GM23338 (cell line): ENCODE data around the gene PIAS1. TPM values are rescaled to one million over a fixed set of nuclear protein-coding genes. Genes with fewer than 3 reads are reported as not detected.

ENCODE experiments used
- ATAC-seq: fragments of 200-7000 bp; cut with Tn5 transposase; 3 replicates; pipeline ENCODE4 v1.9.1; 2020
- DNase-seq: peaks from one replicate; pipeline ENCODE4 v3.0.0-alpha.2; 2015; ENCODE audit warnings: low spot score
- H2AFZ ChIP-seq: fragments of 200-600 bp; sonication (generic); 2 replicates; pipeline ENCODE4 v1.8.0; 2016; ENCODE audit warnings: antibody characterized with exemption, mild to moderate bottlenecking, moderate library complexity
- H3F3A ChIP-seq: fragments of 200-600 bp; sonication (generic); replicated peaks from 2 replicates; pipeline ENCODE4 v1.8.0; 2017; ENCODE audit warnings: antibody characterized with exemption, mixed run types, low read depth
- H3K27ac ChIP-seq: fragments of 200-600 bp; sonication (generic); 2 replicates; pipeline ENCODE4 v1.6.1; 2016; ENCODE audit warnings: low read depth
- H3K27me3 ChIP-seq: fragments of 200-600 bp; sonication (generic); 2 replicates; pipeline ENCODE4 v1.8.0; 2016; ENCODE audit warnings: mild to moderate bottlenecking, mixed run types, moderate library complexity; ENCODE audit not compliant: insufficient read depth
- H3K36me3 ChIP-seq: fragments of 200-600 bp; sonication (generic); 2 replicates; pipeline ENCODE4 v1.8.0; 2016; ENCODE audit warnings: mild to moderate bottlenecking; ENCODE audit not compliant: insufficient read depth
- H3K4me1 ChIP-seq: fragments of 200-600 bp; sonication (generic); 2 replicates; pipeline ENCODE4 v1.8.0; 2016; ENCODE audit warnings: mild to moderate bottlenecking, moderate library complexity; ENCODE audit not compliant: insufficient read depth
- H3K4me2 ChIP-seq: fragments of 200-600 bp; sonication (generic); 2 replicates; pipeline ENCODE4 v1.7.1; 2017; ENCODE audit warnings: mixed run types
- H3K4me3 ChIP-seq: fragments of 200-600 bp; sonication (generic); 2 replicates; pipeline ENCODE4 v1.6.1; 2016; ENCODE audit warnings: mixed run types
- H3K79me2 ChIP-seq: fragments of 200-600 bp; sonication (generic); replicated peaks from 2 replicates; pipeline ENCODE4 v1.8.0; 2017; ENCODE audit warnings: mild to moderate bottlenecking; ENCODE audit not compliant: insufficient read depth
- H3K9me2 ChIP-seq: fragments of 200-600 bp; sonication (generic); 2 replicates; pipeline ENCODE4 v1.8.0; 2017; ENCODE audit not compliant: insufficient read depth
- H4K20me1 ChIP-seq: fragments of 200-600 bp; sonication (generic); replicated peaks from 2 replicates; pipeline ENCODE4 v1.8.0; 2017; ENCODE audit warnings: mild to moderate bottlenecking; ENCODE audit not compliant: insufficient read depth
- H3K27ac Mint-ChIP-seq: 2 replicates; pipeline ENCODE4 v1.8.0; 2020; ENCODE audit warnings: inconsistent platforms, mild to moderate bottlenecking, moderate library complexity, mixed read lengths
- H3K27me3 Mint-ChIP-seq: 3 replicates; pipeline ENCODE4 v1.8.0; 2022; ENCODE audit warnings: low read depth, mild to moderate bottlenecking, moderate library complexity, mixed read lengths, inconsistent platforms; ENCODE audit not compliant: insufficient read depth, poor library complexity
- H3K36me3 Mint-ChIP-seq: 3 replicates; pipeline ENCODE4 v1.8.0; 2021; ENCODE audit warnings: low read depth, mild to moderate bottlenecking, inconsistent platforms, moderate library complexity, mixed read lengths
- H3K4me1 Mint-ChIP-seq: 3 replicates; pipeline ENCODE4 v1.8.0; 2020; ENCODE audit warnings: mild to moderate bottlenecking, inconsistent platforms, mixed read lengths
- H3K4me3 Mint-ChIP-seq: 3 replicates; pipeline ENCODE4 v1.8.0; 2021; ENCODE audit warnings: moderate library complexity, mild to moderate bottlenecking, inconsistent platforms, mixed read lengths
- H3K9me3 Mint-ChIP-seq: 3 replicates; pipeline ENCODE4 v1.8.0; 2020; ENCODE audit warnings: moderate library complexity, mild to moderate bottlenecking, inconsistent platforms, mixed read lengths
- CREB1 ChIP-seq: fragments of 250-450 bp; sonication (Bioruptor Pico); IDR thresholded peaks from 2 replicates; pipeline ENCODE4 v1.5.0; 2020; ENCODE audit warnings: low read depth, mild to moderate bottlenecking, moderate library complexity
- EZH2 ChIP-seq: fragments of 200-600 bp; sonication (generic); IDR thresholded peaks from one replicate; pipeline ENCODE4 v1.8.0; 2017; ENCODE audit warnings: antibody characterized with exemption, mild to moderate bottlenecking, low read depth; ENCODE audit not compliant: unreplicated experiment
- EZH2phosphoT487 ChIP-seq: fragments of 200-600 bp; sonication (generic); IDR thresholded peaks from one replicate; pipeline ENCODE4 v1.8.1; 2018; ENCODE audit warnings: antibody characterized with exemption; ENCODE audit not compliant: unreplicated experiment
- JUNB ChIP-seq: IDR thresholded peaks from one replicate; pipeline ENCODE4 v1.6.1; 2016; ENCODE audit warnings: antibody characterized with exemption; ENCODE audit not compliant: unreplicated experiment
- NANOG ChIP-seq: IDR thresholded peaks from 2 replicates; pipeline ENCODE4 v1.6.1; 2016; ENCODE audit warnings: antibody characterized with exemption, borderline replicate concordance
- POLR2AphosphoS5 ChIP-seq: IDR thresholded peaks from 2 replicates; pipeline ENCODE4 v1.6.1; 2016; ENCODE audit warnings: antibody characterized with exemption, low read depth
- STAT1 ChIP-seq: IDR thresholded peaks from one replicate; pipeline ENCODE4 v1.6.1; 2016; ENCODE audit warnings: antibody characterized with exemption; ENCODE audit not compliant: unreplicated experiment
- ZNF114 ChIP-seq: fragments of 250-450 bp; sonication (Bioruptor Pico); IDR thresholded peaks from 2 replicates; pipeline ENCODE4 v1.5.0; 2020; ENCODE audit warnings: mild to moderate bottlenecking, moderate library complexity
- ZNF331 ChIP-seq: fragments of 250-450 bp; sonication (Bioruptor Pico); IDR thresholded peaks from 2 replicates; pipeline ENCODE4 v1.5.0; 2020; ENCODE audit warnings: low read depth, mild to moderate bottlenecking, moderate library complexity
- polyA plus RNA-seq: library from polyadenylated mRNA; unstranded; fragments of >200 nt; fragmentation: Nextera tagmentation; extraction: Ambion mirVana; gene quantifications from 2 replicates; pipeline ENCODE4 v1.2.1, GENCODE V29; 2016
- total RNA-seq: library from RNA; depleted of rRNA; stranded (reverse); fragments of >200 nt; shearing (Covaris generic); gene quantifications from 2 replicates; pipeline ENCODE4 v1.2.3, GENCODE V29; 2014
- TF ChIP-seq, protein P1 (sequence below), 2 experiments: fragments of 200-600 bp in 1 of 2; sonication (generic) in 1 of 2; conservative IDR thresholded peaks; 2 replicates each; pipeline versions ENCODE4 v1.5.1 to v1.6.1; 2016 to 2017; ENCODE audit warnings: antibody characterized with exemption in 2 of 2, low read depth in 2 of 2, mild to moderate bottlenecking in 2 of 2, moderate library complexity in 1 of 2
- TF ChIP-seq, protein P2 (sequence below): fragments of 250-450 bp; sonication (Bioruptor Pico); IDR thresholded peaks from 2 replicates; pipeline ENCODE4 v1.5.0; 2020; ENCODE audit warnings: mild to moderate bottlenecking, moderate library complexity

PIAS1 gene
- total and polyA plus RNA-seq, 2 experiments from 2014 or later: 30.7 to 32.1 TPM

GRCh38 chr15:68228143-68228970 lies 174.2 kb downstream of the PIAS1 start:
- ATAC-seq (peak; percentile 9), DNase-seq (no peak)
- peaks cover 56% of the 10 kb centered on the region for H3K79me2 ChIP-seq
- peaks cover 42% of the 10 kb centered on the region for H3K4me1 Mint-ChIP-seq
- H2AFZ ChIP-seq: peak overlapping the region; percentile 90
- peak overlapping the region; percentile 94 for H3K4me3 ChIP-seq
- peaks cover 34% of the 10 kb centered on the region for H4K20me1 ChIP-seq
- H3K27me3 Mint-ChIP-seq: peaks cover 17% of the 10 kb centered on the region
- H3K36me3 ChIP-seq: no peaks in the 10 kb centered on the region; the same call in 1 of the 2 replicates
- peak overlapping the region; percentile 91 for H3K27ac Mint-ChIP-seq
- H3K4me3 Mint-ChIP-seq: peak overlapping the region; percentile 98
- H3F3A ChIP-seq: peaks cover 13% of the 10 kb centered on the region
- peaks cover 20% of the 10 kb centered on the region for H3K36me3 Mint-ChIP-seq
- no peaks in the 10 kb centered on the region for H3K9me2 ChIP-seq
- peak overlapping the region; percentile 100 for H3K4me2 ChIP-seq
- H3K9me3 Mint-ChIP-seq: peaks cover 6% of the 10 kb centered on the region; the same call in 2 of the 3 replicates
- H3K27ac ChIP-seq: peak overlapping the region; percentile 87
- no peaks in the 10 kb centered on the region for H3K27me3 ChIP-seq
- H3K4me1 ChIP-seq: peaks cover 17% of the 10 kb centered on the region; the same call in 1 of the 2 replicates
- TF ChIP-seq, protein P1, sequence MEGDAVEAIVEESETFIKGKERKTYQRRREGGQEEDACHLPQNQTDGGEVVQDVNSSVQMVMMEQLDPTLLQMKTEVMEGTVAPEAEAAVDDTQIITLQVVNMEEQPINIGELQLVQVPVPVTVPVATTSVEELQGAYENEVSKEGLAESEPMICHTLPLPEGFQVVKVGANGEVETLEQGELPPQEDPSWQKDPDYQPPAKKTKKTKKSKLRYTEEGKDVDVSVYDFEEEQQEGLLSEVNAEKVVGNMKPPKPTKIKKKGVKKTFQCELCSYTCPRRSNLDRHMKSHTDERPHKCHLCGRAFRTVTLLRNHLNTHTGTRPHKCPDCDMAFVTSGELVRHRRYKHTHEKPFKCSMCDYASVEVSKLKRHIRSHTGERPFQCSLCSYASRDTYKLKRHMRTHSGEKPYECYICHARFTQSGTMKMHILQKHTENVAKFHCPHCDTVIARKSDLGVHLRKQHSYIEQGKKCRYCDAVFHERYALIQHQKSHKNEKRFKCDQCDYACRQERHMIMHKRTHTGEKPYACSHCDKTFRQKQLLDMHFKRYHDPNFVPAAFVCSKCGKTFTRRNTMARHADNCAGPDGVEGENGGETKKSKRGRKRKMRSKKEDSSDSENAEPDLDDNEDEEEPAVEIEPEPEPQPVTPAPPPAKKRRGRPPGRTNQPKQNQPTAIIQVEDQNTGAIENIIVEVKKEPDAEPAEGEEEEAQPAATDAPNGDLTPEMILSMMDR (conservative IDR thresholded peaks at IDR 0.05; ENCODE audit: low read depth in 2 of 2): no peak
- no peak for TF ChIP-seq EZH2phosphoT487
- no peak for TF ChIP-seq JUNB
- no peak for TF ChIP-seq STAT1
- no peak for TF ChIP-seq POLR2AphosphoS5
- no peak for TF ChIP-seq ZNF114 (CRISPR knock-in tag)
- no peak for TF ChIP-seq NANOG
- no peak for TF ChIP-seq CREB1 (CRISPR knock-in tag)
- TF ChIP-seq, protein P2, sequence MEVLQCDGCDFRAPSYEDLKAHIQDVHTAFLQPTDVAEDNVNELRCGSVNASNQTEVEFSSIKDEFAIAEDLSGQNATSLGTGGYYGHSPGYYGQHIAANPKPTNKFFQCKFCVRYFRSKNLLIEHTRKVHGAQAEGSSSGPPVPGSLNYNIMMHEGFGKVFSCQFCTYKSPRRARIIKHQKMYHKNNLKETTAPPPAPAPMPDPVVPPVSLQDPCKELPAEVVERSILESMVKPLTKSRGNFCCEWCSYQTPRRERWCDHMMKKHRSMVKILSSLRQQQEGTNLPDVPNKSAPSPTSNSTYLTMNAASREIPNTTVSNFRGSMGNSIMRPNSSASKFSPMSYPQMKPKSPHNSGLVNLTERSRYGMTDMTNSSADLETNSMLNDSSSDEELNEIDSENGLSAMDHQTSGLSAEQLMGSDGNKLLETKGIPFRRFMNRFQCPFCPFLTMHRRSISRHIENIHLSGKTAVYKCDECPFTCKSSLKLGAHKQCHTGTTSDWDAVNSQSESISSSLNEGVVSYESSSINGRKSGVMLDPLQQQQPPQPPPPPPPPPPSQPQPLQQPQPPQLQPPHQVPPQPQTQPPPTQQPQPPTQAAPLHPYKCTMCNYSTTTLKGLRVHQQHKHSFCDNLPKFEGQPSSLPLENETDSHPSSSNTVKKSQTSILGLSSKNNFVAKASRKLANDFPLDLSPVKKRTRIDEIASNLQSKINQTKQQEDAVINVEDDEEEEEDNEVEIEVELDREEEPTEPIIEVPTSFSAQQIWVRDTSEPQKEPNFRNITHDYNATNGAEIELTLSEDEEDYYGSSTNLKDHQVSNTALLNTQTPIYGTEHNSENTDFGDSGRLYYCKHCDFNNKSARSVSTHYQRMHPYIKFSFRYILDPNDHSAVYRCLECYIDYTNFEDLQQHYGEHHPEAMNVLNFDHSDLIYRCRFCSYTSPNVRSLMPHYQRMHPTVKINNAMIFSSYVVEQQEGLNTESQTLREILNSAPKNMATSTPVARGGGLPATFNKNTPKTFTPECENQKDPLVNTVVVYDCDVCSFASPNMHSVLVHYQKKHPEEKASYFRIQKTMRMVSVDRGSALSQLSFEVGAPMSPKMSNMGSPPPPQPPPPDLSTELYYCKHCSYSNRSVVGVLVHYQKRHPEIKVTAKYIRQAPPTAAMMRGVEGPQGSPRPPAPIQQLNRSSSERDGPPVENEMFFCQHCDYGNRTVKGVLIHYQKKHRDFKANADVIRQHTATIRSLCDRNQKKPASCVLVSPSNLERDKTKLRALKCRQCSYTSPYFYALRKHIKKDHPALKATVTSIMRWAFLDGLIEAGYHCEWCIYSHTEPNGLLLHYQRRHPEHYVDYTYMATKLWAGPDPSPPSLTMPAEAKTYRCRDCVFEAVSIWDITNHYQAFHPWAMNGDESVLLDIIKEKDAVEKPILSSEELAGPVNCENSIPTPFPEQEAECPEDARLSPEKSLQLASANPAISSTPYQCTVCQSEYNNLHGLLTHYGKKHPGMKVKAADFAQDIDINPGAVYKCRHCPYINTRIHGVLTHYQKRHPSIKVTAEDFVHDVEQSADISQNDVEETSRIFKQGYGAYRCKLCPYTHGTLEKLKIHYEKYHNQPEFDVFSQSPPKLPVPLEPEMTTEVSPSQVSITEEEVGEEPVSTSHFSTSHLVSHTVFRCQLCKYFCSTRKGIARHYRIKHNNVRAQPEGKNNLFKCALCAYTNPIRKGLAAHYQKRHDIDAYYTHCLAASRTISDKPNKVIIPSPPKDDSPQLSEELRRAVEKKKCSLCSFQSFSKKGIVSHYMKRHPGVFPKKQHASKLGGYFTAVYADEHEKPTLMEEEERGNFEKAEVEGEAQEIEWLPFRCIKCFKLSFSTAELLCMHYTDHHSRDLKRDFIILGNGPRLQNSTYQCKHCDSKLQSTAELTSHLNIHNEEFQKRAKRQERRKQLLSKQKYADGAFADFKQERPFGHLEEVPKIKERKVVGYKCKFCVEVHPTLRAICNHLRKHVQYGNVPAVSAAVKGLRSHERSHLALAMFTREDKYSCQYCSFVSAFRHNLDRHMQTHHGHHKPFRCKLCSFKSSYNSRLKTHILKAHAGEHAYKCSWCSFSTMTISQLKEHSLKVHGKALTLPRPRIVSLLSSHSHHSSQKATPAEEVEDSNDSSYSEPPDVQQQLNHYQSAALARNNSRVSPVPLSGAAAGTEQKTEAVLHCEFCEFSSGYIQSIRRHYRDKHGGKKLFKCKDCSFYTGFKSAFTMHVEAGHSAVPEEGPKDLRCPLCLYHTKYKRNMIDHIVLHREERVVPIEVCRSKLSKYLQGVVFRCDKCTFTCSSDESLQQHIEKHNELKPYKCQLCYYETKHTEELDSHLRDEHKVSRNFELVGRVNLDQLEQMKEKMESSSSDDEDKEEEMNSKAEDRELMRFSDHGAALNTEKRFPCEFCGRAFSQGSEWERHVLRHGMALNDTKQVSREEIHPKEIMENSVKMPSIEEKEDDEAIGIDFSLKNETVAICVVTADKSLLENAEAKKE (CRISPR knock-in tag): no peak
- no peak for TF ChIP-seq ZNF331 (CRISPR knock-in tag)
- no peak for TF ChIP-seq EZH2
